SH-SY5Y (cell line): ENCODE data around the gene RHBG.

Experiments
- GATA2 ChIP-seq: IDR thresholded peaks from 2 replicates; pipeline ENCODE4 v1.6.1; 2011; ENCODE audit warnings: mild to moderate bottlenecking, low read depth, low read length
- GATA3 ChIP-seq: IDR thresholded peaks from 2 replicates; pipeline ENCODE4 v1.6.1; 2011; ENCODE audit warnings: low read depth, mild to moderate bottlenecking, low read length, moderate library complexity

Gene RHBG

GRCh38 chr1:156388174-156389137, 19.4 kb downstream of the RHBG start:
- TF ChIP-seq GATA2 (no peak), GATA3 (no peak)

DNA sequence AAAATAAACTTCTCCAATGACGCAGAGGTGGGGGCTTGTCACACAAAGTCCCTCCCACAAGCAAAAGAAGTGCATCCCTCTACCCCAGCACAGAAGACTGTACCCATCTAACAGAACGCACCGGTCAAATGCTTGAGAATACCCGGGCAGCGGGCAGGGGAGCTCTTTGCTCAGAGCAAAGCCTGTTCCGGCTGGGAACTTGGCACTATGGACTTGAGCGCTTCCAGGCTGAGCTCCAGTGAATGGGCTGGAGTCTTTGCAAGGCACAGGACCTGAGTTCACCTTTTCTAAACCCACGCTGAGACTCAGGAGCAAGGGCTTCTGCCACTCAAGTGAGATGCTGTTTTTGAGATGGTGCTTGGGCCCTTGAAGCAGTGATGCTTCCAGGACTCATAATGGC, 20.3 kb downstream of the RHBG start:
- TF ChIP-seq GATA2 (no peak), GATA3 (no peak)

- TF ChIP-seq GATA2 (no peak), GATA3 (no peak)
These were observed 21.7 kb downstream of the RHBG start for GRCh38 chr1:156390469-156391365.

GRCh38 chr1:156391366-156391677, 22.3 kb downstream of the RHBG start:
- TF ChIP-seq GATA3 (no peak), GATA2 (no peak)

DNA sequence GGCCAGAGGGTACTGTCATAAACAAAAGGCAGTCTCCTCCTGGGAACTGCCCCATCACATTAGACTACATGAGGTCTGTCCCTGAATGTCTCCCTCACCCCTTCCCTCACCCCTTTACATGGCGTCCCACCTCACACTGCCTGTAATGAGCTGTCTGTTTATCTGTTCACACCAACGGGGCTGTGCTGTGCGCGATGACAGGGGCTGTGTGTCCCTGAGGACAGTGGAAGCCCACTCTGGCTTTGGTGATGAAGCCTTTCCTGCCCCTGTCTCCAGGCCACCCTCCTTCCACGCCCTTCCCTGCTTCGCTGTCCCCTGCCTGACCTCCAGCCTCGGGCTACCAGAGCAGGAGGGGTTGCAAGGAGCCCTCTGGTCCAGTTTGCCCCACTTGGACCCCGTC, 22.7 kb downstream of the RHBG start:
- TF ChIP-seq GATA3: no peak
- no peak for TF ChIP-seq GATA2

GRCh38 chr1:156392452-156392853, 23.4 kb downstream of the RHBG start:
- TF ChIP-seq GATA3 (no peak), GATA2 (no peak)

DNA sequence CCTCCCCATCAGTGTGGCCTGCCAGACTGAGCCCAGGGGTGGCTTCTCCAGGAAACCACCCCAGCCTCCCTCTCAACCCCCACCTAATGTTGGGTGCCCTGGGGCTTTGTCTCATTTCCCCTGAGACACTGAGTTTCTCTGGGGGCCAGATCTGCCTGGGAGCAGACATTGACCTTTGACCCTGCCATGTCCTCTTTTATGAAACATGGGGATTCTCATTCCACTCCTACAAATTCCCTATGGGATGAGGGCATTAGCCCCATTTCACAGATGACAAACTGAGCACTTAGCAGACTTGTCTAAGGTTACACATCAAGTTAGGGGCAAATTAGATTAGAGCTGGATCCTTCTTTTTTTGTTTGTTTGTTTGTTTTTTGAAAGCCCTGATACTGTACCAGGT, 24.1 kb downstream of the RHBG start:
- TF ChIP-seq GATA2 (no peak), GATA3 (no peak)

DNA sequence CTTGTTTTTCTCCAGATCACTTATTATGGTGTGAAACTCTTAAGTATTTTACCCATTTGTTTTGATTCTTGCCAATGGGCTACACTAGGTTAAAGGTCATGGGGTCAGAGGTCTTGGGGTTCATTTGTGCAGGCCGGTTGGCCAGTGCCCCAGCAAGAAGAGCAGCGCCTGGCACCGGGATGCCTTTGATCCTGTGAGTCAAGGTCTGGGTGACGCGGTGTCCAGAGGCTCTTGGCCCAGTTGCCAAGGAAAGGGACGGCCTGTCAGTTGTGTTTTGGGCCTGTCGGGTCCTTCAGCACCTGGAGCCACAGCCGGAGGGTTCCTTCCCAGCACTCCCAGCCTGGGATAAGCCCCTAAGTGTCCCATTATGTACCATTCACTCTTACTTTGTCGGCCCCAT, 25.1 kb downstream of the RHBG start:
- TF ChIP-seq GATA2 (no peak), GATA3 (no peak)

- no peak for TF ChIP-seq GATA2
- TF ChIP-seq GATA3: no peak
These were observed 25.9 kb downstream of the RHBG start for GRCh38 chr1:156394835-156395461.

GRCh38 chr1:156399355-156400125, 30.5 kb downstream of the RHBG start:
- TF ChIP-seq GATA3 (no peak), GATA2 (no peak)

GRCh38 chr1:156400191-156400935, 31.4 kb downstream of the RHBG start:
- TF ChIP-seq GATA2 (no peak), GATA3 (no peak)

GRCh38 chr1:156401041-156401574, 32.1 kb downstream of the RHBG start:
- TF ChIP-seq GATA3: no peak
- no peak for TF ChIP-seq GATA2

GRCh38 chr1:156401681-156402081, 32.7 kb downstream of the RHBG start:
- TF ChIP-seq GATA3 (no peak), GATA2 (no peak)
